Stimulated activated CD4-positive, alpha-beta T cell treated with anti-CD3 and anti-CD28 coated beads, TNF-alpha, amount 100 ng/mL, for 24 hours (primary cell): ENCODE data around the gene HK1.
"Not testable (repeated sequence)": the region's sequence is repeated elsewhere in the genome, so short reads cannot be mapped to it uniquely, and the experiment has no call there.

ENCODE experiments used
- DNase-seq, 3 experiments: peaks; one replicate each; pipeline ENCODE4 v3.0.0-alpha.2; 2020; ENCODE audit warnings: low read depth in 3 of 3

Gene HK1

DNA sequence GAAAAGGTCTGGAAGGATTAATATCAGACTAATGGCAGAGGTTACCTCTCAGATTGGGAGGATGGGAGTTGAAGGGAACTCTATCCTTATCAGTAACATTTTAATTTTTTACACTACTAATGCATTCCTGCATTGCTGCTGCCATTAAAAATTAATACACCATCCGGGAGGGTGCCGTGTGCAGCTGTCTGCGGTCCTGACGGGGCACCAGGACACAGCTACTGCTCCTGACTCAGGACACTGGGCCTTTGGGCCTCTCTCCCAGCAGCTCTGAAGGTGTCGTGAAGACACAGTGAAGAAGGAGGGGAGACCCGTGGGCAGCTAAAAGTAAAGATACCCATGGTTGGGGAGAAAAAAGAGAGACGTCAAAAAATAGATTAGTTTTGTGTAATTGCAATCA lies 23.4 kb upstream of the HK1 start:
- no peak for DNase-seq

DNA sequence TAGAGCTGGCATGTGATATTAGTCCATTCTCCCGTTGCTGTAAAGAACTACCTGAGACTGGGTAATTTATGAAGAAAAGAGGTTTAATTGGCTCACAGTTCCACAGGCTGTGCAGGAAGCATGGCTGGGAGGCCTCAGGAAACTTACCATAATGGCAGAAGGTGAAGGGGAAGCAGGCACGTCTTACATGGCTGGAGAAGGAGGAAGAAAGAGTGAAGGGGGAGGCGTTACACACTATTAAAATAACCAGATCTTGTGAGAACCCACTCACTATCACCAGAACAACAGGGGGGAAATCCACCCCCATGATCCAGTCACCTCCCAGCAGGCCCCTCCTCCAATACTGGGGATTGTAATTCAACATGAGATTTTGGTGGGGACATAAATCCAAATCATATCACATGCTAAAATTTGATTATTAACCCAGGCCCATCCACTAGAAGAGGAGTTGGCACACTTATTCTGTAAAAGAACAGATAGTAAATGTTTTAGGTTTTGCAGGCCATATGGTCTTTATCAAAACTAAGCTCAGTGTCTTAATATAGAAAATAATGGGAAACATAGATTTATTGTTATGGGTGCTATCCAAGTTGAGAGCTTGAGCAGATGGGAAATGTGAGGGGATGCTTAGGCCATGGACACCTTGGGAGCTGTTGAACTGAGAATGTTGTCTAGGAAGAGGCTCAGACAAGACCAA lies 18.6 kb upstream of the HK1 start:
- DNase-seq = no peak

DNA sequence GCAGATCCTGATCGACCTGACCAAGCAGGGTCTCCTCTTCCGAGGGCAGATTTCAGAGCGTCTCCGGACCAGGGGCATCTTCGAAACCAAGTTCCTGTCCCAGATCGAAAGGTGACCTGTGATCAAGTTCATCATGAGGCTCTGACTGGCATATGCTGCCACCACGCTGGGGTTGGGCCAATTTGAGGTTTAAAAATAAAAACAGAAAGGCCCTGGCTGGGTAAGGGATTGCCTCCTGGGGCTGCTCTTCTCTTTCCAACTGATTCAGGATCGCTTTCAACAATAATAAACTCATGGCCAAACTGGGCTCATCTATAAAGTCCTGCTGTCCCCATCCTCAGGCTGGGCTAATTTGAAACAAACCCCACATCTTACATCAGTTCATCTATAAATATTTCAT lies 17.1 kb upstream of the HK1 start:
- DNase-seq = no peak

DNA sequence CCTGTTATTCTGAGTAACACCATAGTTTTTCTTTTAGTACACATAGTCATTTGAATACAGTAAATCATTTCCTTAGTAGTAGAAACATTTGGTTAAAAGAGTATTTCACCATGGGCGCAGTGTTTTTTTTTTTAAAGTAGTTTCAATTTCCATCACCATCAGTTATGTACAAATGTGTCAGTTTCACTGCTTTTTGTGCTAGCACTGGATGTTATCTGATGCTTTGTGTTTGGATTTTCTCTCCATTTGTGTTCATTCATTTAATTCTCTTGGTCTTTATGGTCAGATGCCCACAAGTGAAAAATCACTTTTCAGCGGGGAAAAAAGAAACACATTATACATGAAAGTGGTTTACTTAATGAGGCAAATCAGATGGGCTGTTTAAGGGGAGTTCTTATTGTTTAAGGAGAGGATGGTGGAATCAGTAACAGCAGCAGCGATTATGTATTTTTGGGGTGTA lies 16.0 kb upstream of the HK1 start:
- no peak for DNase-seq

DNA sequence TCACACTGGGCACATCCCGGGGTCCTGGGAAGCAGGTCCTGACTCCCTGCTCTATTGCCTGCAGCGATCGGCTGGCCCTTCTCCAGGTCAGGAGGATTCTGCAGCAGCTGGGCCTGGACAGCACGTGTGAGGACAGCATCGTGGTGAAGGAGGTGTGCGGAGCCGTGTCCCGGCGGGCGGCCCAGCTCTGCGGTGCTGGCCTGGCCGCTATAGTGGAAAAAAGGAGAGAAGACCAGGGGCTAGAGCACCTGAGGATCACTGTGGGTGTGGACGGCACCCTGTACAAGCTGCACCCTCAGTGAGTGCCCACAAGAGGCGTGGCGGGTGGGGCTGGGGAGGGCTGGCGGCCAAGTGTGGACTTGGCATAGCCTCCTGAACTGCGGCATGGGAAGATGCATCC lies 12.8 kb upstream of the HK1 start:
- no peak for DNase-seq

DNA sequence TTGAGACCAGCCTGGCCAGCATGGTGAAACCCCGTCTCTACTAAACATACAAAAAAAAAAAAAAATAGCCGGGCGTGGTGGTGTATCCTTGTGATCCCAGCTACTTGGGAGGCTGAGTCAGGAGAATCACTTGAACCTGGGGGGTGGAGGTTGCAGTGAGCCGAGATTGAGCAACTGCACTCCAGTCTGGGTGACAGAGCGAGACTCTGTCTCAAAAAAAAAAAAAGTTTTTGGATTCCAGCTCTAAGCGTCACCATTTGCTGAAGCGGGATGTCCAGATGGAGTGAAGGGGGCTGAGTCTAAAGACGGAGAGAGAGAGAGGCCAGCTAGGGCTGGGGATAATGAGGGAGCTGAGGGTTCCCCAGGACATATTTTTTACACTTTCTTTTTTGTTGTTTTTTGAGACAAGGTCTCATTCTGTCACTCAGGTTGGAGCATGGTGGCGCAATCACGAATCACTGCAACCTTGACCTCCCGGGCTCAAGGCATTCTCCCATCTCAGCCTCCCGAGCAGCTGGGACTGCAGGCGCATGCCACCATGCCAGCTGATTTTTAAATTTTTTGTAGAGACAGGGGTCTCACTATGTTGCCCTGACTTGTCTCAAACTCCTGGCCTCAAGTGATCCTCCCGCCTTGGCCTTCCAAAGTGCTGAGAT lies 9.4 kb upstream of the HK1 start:
- no peak for DNase-seq

DNA sequence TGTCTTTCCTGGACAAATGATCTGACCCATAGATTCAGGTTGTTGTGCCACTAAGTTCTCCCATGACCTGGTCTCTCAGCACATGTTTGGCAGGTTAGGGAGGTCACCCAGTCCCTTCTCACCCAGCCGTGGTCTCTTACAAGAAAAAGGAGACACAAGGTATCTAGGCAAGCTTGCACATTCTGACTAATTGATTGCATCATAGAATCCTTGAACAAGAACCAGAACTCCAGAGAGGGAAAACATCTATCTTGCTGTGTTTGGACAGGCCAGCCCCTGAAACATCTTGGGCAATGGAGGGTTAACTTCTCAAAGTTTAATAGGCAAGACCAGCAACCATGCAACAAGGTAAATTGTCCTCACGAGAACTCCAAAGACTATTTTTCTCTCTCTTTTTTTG lies 8.5 kb upstream of the HK1 start:
- no peak for DNase-seq

DNA sequence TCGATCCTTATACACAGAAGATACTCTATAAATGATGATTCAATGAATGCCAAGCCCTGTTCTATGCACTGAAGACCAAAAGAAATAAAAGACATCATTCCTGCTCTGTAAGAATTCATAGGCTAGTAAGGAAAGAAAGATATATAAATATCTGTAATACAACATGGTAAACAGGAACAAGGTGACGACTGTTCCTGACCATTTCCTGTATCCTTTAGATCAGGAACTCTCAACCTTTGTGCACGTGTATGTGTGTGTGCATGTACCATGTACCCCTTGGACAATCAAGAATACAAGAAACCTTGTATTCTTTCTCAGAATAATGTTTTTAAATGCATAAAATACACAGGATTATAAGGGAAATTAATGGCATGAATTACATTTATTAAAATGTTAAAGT lies 7.3 kb upstream of the HK1 start:
- DNase-seq = no peak

DNA sequence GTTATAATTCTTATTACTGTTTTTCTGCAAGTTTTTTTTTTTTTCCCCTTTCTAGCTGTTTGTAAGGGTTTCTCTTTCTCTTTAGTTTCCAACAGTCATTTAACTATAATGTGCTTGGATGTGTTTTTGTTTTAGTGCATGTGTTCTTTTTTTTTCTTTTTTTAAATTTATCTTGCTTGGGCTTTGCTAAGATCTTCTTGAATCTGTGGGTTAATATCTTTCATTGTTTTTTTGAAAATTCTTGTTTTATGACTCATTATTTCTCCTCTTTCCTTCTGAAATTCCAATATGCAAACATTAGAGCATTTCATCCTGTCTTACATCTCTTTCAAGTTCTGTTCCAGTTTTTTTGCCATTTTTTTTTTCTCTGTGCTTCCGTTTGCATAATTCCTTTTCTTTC lies 5.7 kb upstream of the HK1 start:
- DNase-seq = no peak

DNA sequence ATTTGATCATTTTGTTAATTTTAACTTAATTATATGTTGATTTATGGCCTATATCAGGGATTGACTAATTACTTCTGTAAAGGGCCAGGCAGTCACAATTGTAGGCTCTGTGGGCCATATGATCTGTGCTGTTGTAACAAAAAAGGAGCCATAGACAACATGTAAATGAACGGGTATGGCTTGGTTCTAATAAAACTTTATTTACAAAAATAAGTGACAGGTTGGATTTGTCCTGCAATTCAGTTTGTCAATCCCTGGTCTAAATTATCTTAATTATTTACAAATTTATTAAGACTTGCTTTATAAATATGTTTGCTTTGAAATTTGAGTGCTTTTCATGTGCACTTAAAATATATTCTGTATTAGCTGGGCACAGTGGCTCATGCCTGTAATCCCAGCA lies 2.9 kb upstream of the HK1 start:
- DNase-seq = no peak

DNA sequence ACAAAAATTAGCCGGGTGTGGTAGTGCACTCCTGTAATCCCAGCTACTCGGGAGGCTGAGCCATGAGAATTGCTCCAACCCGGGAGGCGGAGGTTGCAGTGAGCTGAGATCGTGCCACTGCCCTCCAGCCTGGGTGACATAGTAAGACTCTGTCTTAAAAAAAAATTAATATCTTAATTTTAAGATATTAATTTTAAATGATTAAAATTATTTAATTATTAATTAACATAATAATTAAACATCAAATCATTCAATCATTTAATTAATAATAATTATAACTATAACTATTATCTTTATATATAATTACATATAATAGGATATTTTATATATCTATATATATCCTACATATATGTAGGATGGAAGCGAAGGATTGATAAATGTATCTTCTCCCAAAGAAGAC lies 1.8 kb upstream of the HK1 start:
- DNase-seq = no peak

DNA sequence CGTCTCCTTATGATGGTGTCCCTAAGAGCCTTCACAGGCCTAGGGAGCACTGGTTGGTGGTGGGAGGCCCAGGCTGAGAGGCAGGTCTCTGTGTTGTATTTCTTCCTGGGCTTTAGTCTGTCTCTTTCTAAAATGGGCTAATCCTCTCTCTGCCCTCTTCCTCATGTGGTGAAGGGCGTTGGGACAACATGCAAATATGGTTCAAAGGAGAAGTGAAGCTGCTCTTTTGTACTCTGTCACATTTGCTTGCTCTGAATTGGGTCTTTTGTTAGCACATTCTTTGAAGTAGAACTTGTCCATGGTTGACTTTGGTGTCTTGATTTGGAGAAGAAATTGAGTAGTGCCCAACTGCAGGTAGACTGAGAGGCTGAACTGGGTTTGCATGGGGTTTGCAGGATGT lies 814 bp downstream of the HK1 start:
- DNase-seq = no peak

DNA sequence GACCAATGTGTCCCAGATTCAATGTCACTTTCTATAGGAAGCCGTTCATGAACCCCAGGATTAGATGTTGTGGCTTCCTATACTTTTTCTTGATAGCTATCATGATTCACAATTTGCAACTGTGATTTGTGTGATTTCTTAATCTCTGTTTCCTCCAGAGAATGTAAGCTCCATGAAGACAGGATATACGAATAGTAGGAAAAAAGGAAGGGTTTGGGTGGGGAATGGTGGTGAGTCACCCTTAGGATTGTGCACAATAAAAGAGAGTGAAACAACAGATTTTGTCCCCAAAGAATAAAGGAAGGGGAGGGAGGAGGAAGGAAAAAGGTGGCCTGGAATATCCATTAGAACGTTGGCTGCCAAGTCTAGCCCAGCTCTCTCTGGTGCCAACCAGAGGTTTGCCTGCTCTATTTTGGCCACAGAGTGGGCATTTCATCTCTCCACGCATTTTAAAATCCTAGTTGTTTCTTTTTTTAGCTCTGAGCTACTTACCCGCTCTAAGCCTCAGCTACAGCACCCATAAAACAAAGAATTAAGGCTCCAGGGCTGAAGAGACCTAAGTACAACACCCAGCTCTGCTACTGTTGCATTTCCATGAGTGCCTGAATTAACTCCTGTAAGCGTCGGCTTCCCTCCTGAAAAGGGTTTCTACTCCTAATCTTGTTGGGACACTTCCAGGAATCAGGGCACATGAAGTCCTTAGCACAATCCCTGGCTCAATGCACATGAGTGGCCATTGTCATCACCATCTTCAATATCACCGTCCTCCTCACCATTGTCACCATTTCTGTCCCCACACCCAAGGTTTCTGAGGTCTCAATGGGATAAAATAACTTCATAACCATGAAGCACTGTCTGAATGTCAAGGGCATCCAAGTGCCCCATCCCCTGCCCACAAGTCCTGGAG lies 3.5 kb downstream of the HK1 start:
- DNase-seq = no peak

DNA sequence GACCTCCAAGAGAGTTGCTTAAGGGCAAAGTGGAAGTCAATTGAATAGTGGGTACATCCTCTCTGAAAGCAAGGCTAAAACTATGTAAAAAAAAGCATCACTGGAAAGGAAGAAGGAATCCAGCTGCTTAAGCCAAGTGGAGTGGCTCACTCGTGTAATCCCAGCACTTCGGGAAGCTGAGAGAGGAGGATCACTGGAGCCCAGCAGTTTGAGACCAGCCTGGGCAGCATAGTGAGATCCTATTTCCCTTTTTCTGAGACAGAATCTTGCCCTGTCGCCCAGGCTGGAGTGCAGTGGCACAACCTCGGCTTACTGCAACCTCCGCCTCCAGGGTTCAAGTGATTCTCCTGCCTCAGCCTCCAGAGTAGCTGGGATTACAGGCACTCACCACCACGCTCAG lies 6.1 kb downstream of the HK1 start:
- not testable (repeated sequence) for DNase-seq

DNA sequence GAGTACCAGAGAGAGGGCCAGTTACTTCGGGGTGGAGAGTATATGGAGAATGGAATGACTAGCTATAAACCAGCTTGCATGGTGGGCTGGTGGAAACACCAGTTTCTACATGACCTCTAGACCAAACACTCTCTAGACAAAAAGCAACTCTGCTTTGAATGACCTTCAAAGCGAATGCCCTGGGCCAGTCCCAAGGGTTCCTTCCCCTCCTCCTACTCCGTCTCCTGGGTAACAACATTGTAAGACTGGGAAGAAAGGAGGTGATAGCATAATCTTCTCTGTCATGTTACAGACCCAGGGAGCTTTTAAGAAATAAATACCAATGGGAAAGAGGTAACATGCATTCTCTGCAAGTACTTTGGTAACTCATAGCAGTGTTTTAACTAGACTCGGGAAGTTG lies 7.4 kb downstream of the HK1 start:
- no peak for DNase-seq

DNA sequence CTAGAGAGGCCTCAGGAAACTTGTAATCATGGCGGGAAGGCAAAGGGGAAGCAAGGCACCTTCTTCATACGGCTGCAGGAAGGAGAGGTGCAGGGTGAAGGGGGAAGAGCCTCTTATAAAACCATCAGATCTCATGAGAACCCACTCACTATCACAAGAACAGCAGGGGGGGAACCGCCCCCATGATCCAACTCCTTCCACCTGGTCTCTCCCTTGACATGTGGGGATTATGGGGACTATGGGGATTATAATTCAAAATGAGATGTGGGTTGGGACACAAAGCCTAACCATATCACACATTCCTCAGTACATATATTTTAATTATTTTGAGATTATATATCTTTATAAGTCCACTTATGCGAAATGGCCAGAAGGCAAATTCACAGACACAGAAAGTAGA lies 8.9 kb downstream of the HK1 start:
- DNase-seq = no peak

DNA sequence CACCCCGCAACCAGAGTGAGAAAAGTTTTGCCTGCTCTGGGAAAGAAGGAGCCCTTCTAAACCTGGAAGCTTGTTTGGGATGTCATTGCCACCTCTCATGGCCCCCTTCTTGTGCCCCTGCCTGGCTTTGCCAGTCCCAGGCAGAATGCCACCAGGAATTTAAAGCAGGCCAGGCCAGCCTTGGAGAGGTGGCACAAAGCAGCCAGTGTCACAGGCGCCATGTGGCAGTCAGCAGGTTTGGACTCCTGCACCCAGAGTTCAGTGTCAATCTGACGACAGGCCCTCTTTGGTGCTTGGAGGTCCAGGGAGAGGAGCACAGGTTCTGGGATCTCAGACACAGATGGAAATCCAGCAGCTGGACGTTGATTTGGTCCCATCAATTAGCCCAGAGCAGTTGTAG lies 12.7 kb downstream of the HK1 start:
- DNase-seq = no peak

DNA sequence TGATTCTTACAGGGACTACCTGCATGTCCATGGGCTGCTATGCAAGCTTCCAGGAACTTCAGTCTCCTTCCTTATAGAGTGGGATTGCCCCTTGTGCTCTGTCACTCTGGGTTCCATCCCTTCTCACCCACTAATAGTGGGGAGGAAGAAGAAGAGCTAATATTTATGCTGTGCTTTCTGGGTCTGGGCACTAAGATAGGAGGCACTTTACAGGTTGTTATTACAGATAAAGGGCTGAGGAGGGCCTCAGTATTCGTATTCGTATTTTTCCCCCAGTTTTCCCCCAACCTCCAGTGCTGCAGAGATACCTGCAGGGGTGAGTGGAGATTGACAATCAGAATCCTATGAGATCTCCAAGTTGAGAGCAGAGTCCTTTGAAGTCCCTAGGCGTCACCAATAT lies 14.2 kb downstream of the HK1 start:
- no peak for DNase-seq

DNA sequence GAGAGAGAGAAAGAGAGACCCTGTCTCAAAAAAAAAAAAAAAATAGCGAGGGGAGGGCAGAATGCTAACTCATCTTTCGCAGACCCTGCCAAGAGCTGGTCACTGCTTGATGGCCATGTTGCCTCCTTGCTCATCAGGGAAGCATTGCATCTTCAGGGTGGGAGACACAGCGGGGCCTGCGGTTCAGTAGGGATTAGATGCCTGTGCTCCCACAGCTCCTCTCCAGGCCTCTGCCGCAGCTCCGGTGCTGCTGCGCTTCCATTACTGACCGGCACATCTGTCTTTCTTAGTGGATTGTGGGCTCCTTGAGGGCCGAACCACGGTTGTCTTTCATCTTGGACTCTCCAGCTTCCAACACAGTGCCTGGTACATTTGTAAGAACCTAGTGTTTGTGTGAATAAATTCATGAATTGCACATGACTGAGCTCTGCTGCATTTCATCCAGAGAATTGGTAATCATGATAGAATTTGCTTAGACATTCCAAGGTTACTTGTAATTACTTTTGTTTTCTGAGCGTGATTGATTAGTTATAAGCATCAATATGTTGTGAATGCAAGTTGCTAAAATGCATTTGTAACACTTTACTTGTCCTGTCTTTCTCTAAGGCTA lies 16.8 kb downstream of the HK1 start:
- DNase-seq = no peak

DNA sequence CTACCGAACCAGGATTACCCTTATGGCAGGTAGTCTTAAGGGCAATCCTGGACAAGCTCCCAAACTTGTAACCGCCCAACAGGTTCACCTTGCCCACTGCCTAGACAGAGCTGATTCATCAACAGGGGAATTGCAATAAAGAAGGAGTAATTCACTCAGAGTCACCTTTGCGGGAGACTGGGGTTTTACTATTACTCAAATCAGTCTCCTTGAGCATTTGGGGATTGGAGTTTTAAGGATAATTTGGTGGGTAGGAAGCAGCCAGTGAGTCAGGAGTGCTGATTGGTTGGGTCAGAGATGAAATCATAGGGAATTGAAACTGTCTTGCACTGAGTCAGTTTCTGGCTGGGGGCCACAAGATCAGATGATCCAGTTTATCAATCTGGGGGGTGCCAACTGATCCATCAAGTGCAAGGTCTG lies 25.3 kb downstream of the HK1 start:
- no peak for DNase-seq

DNA sequence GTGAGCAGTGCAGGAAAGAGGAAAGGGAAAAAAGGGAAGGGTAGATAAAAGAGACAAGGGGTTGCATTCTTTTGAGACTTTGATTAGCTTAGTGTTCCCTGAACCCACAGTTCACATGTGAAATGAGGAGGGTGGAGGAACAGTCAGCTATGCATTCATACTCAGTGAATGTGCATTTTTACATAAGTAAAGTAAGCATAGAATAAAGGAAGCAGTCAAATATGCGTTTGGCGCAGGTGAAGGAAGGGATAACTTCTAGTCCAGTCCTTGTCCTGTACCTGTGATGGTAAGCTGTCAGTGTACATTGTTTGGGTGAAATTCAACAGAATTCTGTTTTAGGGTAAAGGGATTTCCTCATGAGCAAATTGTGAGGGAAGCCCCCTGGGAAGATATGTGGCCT lies 28.1 kb downstream of the HK1 start:
- no peak for DNase-seq

DNA sequence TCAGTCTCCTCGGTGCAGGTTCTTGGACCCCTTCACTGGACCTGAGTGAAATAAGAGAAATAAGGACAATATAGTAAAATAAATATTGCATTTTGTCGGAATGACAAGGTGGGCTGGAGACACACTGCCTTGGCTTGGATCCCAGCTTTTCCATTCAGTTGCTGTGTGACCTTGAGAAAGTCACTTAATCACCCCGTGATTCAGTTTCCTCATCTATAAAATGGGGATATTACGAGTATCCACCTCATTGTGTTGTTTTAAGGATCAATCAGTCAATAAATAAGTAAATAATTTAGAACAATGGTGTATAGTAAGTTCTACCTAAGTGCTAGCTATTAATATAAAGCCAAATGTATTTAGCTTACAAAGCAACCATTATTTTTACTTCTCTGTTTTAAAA lies 29.1 kb downstream of the HK1 start:
- DNase-seq = no peak
